ENCODE data around the gene SPATS2. TPM values are rescaled to one million over a fixed set of nuclear protein-coding genes. Genes with fewer than 3 reads are reported as not detected.

SPATS2 gene
- total and polyA plus RNA-seq, 2 donors from 2014 or later: 10.0 to 23.7 TPM

DNA sequence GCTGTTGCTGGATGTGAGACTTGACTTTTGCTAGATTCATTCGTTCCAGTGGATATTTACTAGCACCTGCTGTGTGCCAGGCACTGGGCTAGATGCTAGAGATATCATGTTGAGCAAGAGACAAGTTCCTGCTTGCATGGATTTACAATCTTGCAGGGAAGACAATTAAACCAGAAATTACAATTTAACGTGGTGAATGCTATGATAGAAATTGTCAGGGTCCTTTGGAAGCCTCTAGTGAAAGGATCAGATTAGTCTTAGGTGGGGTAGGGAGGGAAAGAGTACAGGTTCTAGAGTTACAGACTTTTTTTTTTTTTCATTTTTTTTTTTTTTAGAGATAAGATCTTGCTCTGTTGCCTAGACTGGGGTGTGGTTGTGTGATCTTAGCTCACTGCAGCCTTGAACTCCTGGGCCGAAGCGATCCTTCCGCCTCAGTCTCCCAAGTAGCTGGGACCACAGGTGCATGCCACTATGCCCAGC lies 36.7 kb downstream of the SPATS2 start:
- Histone ChIP-seq H3K36me3 (ENCODE audit: control insufficient read depth in 2 of 3, insufficient read depth in 3 of 3, low read length in 3 of 3) (no peaks in the 10 kb centered on the region), H3K9me3 (ENCODE audit: control insufficient read depth in 2 of 3, insufficient read depth in 1 of 3, low read length in 3 of 3) (no peaks in the 10 kb centered on the region), H3K27me3 (ENCODE audit: control insufficient read depth, insufficient read depth, low read length) (no peaks in the 10 kb centered on the region), H3K4me3 (ENCODE audit: low read length in 3 of 3) (no peak overlapping the region), H3K4me1 (ENCODE audit: control insufficient read depth in 2 of 3, insufficient read depth in 2 of 3, low read depth in 1 of 3, low read length in 3 of 3) (no peaks in the 10 kb centered on the region), H3K9ac (ENCODE audit: low read length in 3 of 3) (no peak overlapping the region), H3K27ac (ENCODE audit: low read depth in 2 of 2, low read length in 2 of 2) (no peak overlapping the region)
- DNase-seq (no peak), FAIRE-seq (no peak)
- intact Hi-C loops (cut with DNase I): no loop called here
- TF ChIP-seq CTCF (IDR thresholded peaks at IDR 0.05; ENCODE audit: borderline replicate concordance, extremely low read depth, insufficient read depth): no peak

DNA sequence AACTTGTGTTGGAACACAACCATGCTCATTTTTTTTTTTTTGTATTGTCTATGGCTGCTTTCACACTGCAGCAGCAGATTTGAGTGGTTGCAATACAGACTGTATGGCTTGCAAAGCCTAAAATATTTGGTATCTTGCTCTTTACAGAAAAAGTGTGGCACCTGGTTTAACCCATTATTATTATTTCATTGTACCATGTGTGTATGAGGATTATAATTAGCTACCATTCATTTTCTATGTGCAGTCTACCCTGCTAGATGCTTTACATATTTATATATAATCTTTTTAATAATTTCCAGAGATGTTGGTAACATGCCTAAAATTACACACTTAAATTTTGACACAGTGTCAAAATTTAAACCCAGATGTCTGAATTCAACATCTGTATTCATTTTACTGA lies 37.7 kb downstream of the SPATS2 start:
- TF ChIP-seq CTCF (IDR thresholded peaks at IDR 0.05; ENCODE audit: borderline replicate concordance, extremely low read depth, insufficient read depth): no peak
- no peak overlapping the region for H3K9ac ChIP-seq (ENCODE audit: low read length in 3 of 3)
- FAIRE-seq: no peak
- no peak for DNase-seq
- no peaks in the 10 kb centered on the region for H3K27me3 ChIP-seq (ENCODE audit: control insufficient read depth, insufficient read depth, low read length)
- no peak overlapping the region for H3K4me3 ChIP-seq (ENCODE audit: low read length in 3 of 3)
- H3K9me3 ChIP-seq (ENCODE audit: control insufficient read depth in 2 of 3, insufficient read depth in 1 of 3, low read length in 3 of 3): no peaks in the 10 kb centered on the region
- no peak overlapping the region for H3K27ac ChIP-seq (ENCODE audit: low read depth in 2 of 2, low read length in 2 of 2)
- no peaks in the 10 kb centered on the region for H3K4me1 ChIP-seq (ENCODE audit: control insufficient read depth in 2 of 3, insufficient read depth in 2 of 3, low read depth in 1 of 3, low read length in 3 of 3)
- intact Hi-C loops (cut with DNase I): no loop called here
- H3K36me3 ChIP-seq (ENCODE audit: control insufficient read depth in 2 of 3, insufficient read depth in 3 of 3, low read length in 3 of 3): no peaks in the 10 kb centered on the region

DNA sequence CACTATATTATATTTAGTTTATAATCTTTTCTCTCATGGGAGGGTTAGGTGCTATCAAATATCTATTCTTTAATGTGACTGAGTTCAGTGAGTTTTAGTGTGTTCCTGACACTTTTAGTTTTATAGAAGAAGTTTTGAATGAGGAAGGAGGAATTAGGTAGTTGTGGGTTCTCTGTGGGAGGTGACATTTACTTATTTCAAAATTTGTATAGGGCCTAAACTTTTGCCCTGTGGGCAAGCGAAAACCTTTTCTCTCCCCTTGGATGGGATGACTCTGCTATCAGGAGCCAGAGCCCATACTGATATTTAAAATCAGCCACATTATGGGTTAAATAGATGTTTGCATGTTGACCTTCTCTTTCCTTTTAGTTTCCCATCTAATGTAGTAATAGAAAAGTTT lies 43.6 kb downstream of the SPATS2 start:
- Histone ChIP-seq H3K27ac (ENCODE audit: low read depth in 2 of 2, low read length in 2 of 2) (no peak overlapping the region), H3K4me1 (ENCODE audit: control insufficient read depth in 2 of 3, insufficient read depth in 2 of 3, low read depth in 1 of 3, low read length in 3 of 3) (no peaks in the 10 kb centered on the region), H3K27me3 (ENCODE audit: control insufficient read depth, insufficient read depth, low read length) (no peaks in the 10 kb centered on the region), H3K9me3 (ENCODE audit: control insufficient read depth in 2 of 3, insufficient read depth in 1 of 3, low read length in 3 of 3) (no peaks in the 10 kb centered on the region), H3K9ac (ENCODE audit: low read length in 3 of 3) (no peak overlapping the region), H3K36me3 (ENCODE audit: control insufficient read depth in 2 of 3, insufficient read depth in 3 of 3, low read length in 3 of 3) (no peaks in the 10 kb centered on the region), H3K4me3 (ENCODE audit: low read length in 3 of 3) (no peak overlapping the region)
- TF ChIP-seq CTCF (IDR thresholded peaks at IDR 0.05; ENCODE audit: borderline replicate concordance, extremely low read depth, insufficient read depth): no peak
- no peak for FAIRE-seq
- intact Hi-C loops (cut with DNase I): no loop called here
- DNase-seq: no peak

- no peak for DNase-seq
- Histone ChIP-seq H3K27ac (ENCODE audit: low read depth in 2 of 2, low read length in 2 of 2) (no peak overlapping the region), H3K9ac (ENCODE audit: low read length in 3 of 3) (no peak overlapping the region), H3K27me3 (ENCODE audit: control insufficient read depth, insufficient read depth, low read length) (no peaks in the 10 kb centered on the region), H3K36me3 (ENCODE audit: control insufficient read depth in 2 of 3, insufficient read depth in 3 of 3, low read length in 3 of 3) (no peaks in the 10 kb centered on the region), H3K9me3 (ENCODE audit: control insufficient read depth in 2 of 3, insufficient read depth in 1 of 3, low read length in 3 of 3) (no peaks in the 10 kb centered on the region), H3K4me3 (ENCODE audit: low read length in 3 of 3) (no peak overlapping the region), H3K4me1 (ENCODE audit: control insufficient read depth in 2 of 3, insufficient read depth in 2 of 3, low read depth in 1 of 3, low read length in 3 of 3) (no peaks in the 10 kb centered on the region)
- no peak for TF ChIP-seq CTCF (IDR thresholded peaks at IDR 0.05; ENCODE audit: borderline replicate concordance, extremely low read depth, insufficient read depth)
- FAIRE-seq: no peak
- intact Hi-C loops (cut with DNase I): no loop called here
Measured at GRCh38 chr12:49413010-49413409, 45.7 kb downstream of the SPATS2 start.

All from kidney (tissue), 14 donors.